Limb (tissue), 2 donors: Measurements from ENCODE around the gene C11orf65.

Experiments used
- DNase-seq, 2 donors: peaks; one replicate each; pipeline ENCODE4 v3.0.0-alpha.2; 2016; ENCODE audit errors: extremely low spot score in 2 of 2

C11orf65 gene

GRCh38 chr11:108370990-108371389, 96.3 kb downstream of the C11orf65 start:
- DNase-seq, result no peak

- DNase-seq, result no peak
These were observed 97.0 kb downstream of the C11orf65 start for GRCh38 chr11:108370315-108370714.

GRCh38 chr11:108369064-108369463, 98.3 kb downstream of the C11orf65 start:
- DNase-seq, result no peak

GRCh38 chr11:108368134-108368533, 99.2 kb downstream of the C11orf65 start:
- DNase-seq, result no peak

- DNase-seq, result no peak
These were observed 103.2 kb downstream of the C11orf65 start for GRCh38 chr11:108364159-108364558.

GRCh38 chr11:108351468-108351867, 115.9 kb downstream of the C11orf65 start:
- no peak for DNase-seq

GRCh38 chr11:108346451-108346850, 120.9 kb downstream of the C11orf65 start:
- no peak for DNase-seq

- DNase-seq, result no peak
These were observed 121.6 kb downstream of the C11orf65 start for GRCh38 chr11:108345767-108346166.

GRCh38 chr11:108343714-108344113, 123.6 kb downstream of the C11orf65 start:
- no peak for DNase-seq

- no peak for DNase-seq
These were observed 125.7 kb downstream of the C11orf65 start for GRCh38 chr11:108341654-108342053.

- no peak for DNase-seq
These were observed 126.4 kb downstream of the C11orf65 start for GRCh38 chr11:108340973-108341372.

GRCh38 chr11:108338750-108339149, 128.6 kb downstream of the C11orf65 start:
- DNase-seq, result no peak

GRCh38 chr11:108333403-108333899, 133.9 kb downstream of the C11orf65 start:
- no peak for DNase-seq
